Ectodermal cell (in vitro differentiated cells): ENCODE results near the gene ADRA2A. TPM values are rescaled to one million over a fixed set of nuclear protein-coding genes. Genes with fewer than 3 reads are reported as not detected.

Experiments used
- H3K27ac ChIP-seq: 2 replicates; pipeline ENCODE4 v1.7.0; 2013; ENCODE audit warnings: mild to moderate bottlenecking, low read depth, low read length; ENCODE audit not compliant: insufficient read depth, poor library complexity, severe bottlenecking
- H3K27me3 ChIP-seq: 2 replicates; pipeline ENCODE4 v1.7.0; 2013; ENCODE audit warnings: mild to moderate bottlenecking, low read length; ENCODE audit not compliant: insufficient read depth, control insufficient read depth, poor library complexity, severe bottlenecking
- H3K36me3 ChIP-seq: one replicate; pipeline ENCODE4 v1.7.0; 2013; ENCODE audit warnings: low read length; ENCODE audit not compliant: control insufficient read depth, insufficient read depth
- H3K4me1 ChIP-seq: one replicate; pipeline ENCODE4 v1.7.0; 2013; ENCODE audit warnings: low read length; ENCODE audit not compliant: control insufficient read depth, insufficient read depth
- H3K4me3 ChIP-seq: 2 replicates; pipeline ENCODE4 v1.7.0; 2013; ENCODE audit warnings: low read depth, low read length, control low read depth; ENCODE audit not compliant: insufficient read depth
- H3K9me3 ChIP-seq: 2 replicates; pipeline ENCODE4 v1.7.0; 2013; ENCODE audit warnings: mild to moderate bottlenecking, low read length, moderate library complexity; ENCODE audit not compliant: control insufficient read depth
- WGBS, 2 experiments: methylation state at CpG; one replicate each; pipeline ENCODE4 v1.1.7; 2013; ENCODE audit warnings: missing lambda C conversion rate in 2 of 2; 5-methylcytosine and 5-hydroxymethylcytosine counted together
- polyA plus RNA-seq, 4 experiments: library from polyadenylated mRNA; stranded (reverse); fragments of 50-300 nt; gene quantifications; one replicate each; pipeline ENCODE4 v1.2.3, GENCODE V29; 2013

ADRA2A gene
- polyA plus RNA-seq (2013, experiment 1 of 4), result 7.4 TPM
- 5.5 TPM for polyA plus RNA-seq (2013, experiment 2 of 4)
- 2.7 TPM for polyA plus RNA-seq (2013, experiment 3 of 4)
- polyA plus RNA-seq (2013, experiment 4 of 4), result 3.3 TPM

DNA sequence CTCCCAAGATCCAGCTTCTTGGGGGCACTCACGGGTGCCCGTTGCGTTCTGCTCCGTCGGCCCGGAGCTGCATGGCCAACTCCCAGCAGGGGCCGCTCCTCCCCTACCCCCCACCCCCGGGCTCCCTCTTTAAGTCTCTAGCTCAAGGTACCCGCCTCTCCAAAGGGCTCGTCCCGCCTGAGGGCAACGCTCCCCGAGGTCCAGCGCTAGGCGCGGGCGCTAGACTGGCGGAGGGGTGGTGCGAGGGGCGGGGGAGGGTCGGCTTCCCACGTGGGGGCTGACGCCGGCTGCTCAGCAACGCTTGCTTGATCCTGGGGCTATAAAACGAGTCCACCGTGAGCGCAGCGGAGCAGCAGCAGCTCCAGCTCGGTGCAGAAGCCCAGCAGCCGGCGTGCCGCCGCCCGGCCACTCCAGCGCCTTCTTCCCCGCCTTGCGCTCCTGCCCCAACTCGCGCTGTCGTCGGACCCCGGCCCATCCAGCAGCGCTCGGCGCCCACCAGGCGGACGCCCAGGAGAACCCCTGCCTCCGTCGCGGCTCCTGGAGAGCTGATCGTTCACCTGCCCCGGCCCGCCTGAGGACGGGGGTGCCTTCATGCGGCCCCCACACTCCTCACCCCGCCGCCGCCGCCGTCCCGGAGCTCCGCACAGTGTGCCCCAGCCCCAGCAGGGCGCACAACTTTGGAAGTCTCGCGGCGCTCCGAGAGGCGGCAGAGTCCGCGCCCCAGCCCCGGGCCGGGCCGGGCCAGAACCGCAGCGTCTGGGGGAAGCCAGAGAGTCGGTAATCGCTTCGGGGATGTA, at the start of gene ADRA2A:
Gene ADRA2A, plus strand, starts transcription at position 348 of the 797 bp plus-strand sequence. CDS start 968 bp downstream, outside the sequence.
- WGBS, 2 experiments, result 1% methylated on average over 79 of the region's 79 CpGs
- no peak within 1 kb of the TSS for H3K27ac ChIP-seq
- no peaks in the 10 kb centered on the region for H3K9me3 ChIP-seq
- peaks cover 61% of the 10 kb centered on the region for H3K27me3 ChIP-seq
- peaks cover 6% of the 10 kb centered on the region for H3K4me1 ChIP-seq
- H3K4me3 ChIP-seq, result peak within 1 kb of the TSS; percentile 48
- H3K36me3 ChIP-seq, result no peaks in the 10 kb centered on the region

DNA sequence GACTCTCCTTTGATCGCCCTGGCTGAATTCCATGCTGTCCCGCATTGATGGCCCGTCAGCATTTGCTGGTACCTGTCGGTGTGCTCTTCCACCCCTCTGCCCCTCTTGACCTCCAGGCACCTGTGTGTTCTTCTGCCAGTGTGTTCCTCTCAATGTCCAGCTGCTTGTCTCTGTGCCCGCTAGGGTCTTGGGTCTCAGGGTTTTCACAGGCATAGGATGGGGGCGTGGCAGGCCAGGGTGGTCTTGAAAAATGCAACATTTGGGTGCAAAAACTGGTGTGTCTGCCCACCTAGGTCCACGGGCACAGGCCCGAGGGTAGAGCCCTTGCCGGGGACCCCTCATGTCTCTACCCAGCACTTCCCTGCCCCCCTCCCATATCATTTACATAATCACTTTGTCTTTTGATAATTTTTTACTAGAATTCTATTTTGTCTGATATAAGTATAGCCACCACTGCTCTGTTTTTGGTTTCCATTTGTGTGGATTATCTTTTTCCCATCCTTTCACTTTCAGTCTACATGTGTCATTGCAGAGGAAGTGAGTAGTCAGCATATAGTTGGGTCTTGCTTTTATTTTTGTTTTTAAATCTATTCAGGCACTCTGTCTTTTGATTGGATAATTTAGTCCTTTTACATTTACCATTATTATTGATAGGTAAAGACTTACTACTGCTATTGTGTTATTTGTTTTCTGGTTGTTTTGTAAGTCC, 46.6 kb upstream of the ADRA2A start:
- no peaks in the 10 kb centered on the region for H3K9me3 ChIP-seq
- WGBS, 2 experiments, result 94 to 96% methylated on average over 9 of the region's 9 CpGs
- no peak overlapping the region for H3K27ac ChIP-seq
- H3K4me1 ChIP-seq, result no peaks in the 10 kb centered on the region
- no peak overlapping the region for H3K4me3 ChIP-seq
- H3K36me3 ChIP-seq, result no peaks in the 10 kb centered on the region
- no peaks in the 10 kb centered on the region for H3K27me3 ChIP-seq

DNA sequence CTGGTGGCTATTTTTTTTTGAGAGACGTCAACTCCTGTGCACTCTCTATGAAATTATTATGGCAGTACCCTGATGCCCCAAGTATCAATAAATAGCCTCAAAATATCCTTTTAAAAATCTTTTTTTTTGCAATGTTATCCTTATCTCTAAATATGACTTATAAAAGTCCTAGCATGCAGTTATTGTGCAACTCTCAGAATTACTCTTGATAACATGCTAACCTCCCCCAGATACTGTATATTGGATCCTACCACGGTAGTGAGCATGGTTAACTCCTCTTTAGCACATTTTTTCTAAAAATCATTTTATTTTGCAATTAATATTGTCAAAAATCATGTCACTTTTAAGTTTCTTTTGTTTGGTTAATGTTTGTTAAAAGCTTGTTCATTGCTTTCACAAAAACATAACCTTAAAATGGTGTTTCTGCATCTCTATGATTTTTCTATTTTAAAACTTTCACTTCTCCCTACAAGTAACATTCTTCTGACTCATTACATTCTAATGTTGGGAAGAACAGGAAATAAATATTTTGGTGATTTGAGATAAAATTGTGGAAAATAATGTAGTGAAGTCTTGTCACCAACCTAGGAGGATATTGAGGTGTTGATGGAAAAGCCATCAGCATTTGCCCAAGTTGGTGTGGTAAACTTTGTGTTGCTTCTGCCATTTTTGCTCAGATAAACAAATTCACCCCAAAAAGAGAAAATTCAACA, 42.1 kb upstream of the ADRA2A start:
- H3K4me1 ChIP-seq, result no peaks in the 10 kb centered on the region
- no peaks in the 10 kb centered on the region for H3K36me3 ChIP-seq
- H3K4me3 ChIP-seq, result no peak overlapping the region
- 99 to 100% methylated on average over 2 of the region's 2 CpGs for WGBS, 2 experiments
- H3K27me3 ChIP-seq, result no peaks in the 10 kb centered on the region
- H3K9me3 ChIP-seq, result no peaks in the 10 kb centered on the region
- no peak overlapping the region for H3K27ac ChIP-seq

DNA sequence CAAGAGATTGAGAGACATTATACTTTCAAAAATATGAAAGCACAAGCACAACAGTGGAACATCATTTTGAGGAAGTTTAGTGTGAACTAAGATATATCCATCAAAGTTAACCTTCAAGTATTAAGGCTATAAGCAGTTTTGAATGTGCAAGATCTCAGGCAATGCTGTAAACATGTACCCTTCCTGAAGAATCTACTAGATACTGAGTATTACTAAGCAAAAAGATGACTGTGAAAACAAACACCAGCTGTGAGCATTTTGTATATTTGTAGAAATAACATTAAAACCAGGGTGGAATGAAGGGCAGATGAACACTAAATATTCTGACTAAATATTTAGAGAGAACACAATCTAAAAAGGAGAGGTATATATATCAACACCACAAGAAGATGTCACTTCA, 41.3 kb upstream of the ADRA2A start:
- Histone ChIP-seq H3K4me3 (no peak overlapping the region), H3K9me3 (no peaks in the 10 kb centered on the region), H3K36me3 (no peaks in the 10 kb centered on the region), H3K27me3 (no peaks in the 10 kb centered on the region), H3K4me1 (no peaks in the 10 kb centered on the region), H3K27ac (no peak overlapping the region)

DNA sequence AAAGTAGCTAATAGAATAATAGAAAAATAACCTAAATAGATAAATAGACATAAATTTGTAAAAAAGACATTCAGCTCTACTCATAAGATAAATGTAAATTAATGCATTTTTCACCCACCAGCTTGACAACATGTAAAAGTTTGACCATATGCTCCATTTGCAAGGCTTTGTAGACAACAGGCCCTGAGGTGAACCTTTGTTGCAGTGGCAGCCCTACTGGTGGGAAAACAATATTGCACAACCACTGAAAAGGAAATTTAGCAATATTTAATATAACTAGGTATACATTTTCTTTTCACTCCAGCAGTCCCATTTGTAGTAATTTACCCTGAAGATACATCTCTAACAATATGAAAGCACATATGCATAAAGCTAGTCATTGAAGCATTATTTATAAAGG, 39.0 kb upstream of the ADRA2A start:
- H3K9me3 ChIP-seq, result peaks cover 5% of the 10 kb centered on the region

DNA sequence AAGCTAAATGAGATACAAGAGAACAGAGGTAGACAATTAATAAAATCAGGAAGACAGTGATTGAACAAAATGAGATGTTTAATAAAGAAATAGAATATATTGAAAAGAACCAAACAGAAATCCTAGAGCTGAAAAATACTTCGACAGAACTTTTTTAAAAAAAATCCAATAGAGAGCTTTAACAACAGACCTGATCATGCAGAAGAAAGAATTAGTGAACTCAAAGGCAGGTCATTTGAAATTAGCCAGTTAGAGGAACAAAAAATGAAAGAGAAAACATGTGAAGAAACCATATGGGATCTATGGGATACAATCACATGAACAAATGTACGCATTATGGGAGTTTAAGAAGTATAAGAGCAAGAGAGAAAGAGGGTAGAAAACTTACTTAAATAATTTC, 37.3 kb upstream of the ADRA2A start:
- 80 to 92% methylated on average over 1 to 2 of the region's 2 CpGs for WGBS, 2 experiments
- no peaks in the 10 kb centered on the region for H3K36me3 ChIP-seq
- H3K4me1 ChIP-seq, result no peaks in the 10 kb centered on the region
- H3K27ac ChIP-seq, result no peak overlapping the region
- no peak overlapping the region for H3K4me3 ChIP-seq
- H3K27me3 ChIP-seq, result no peaks in the 10 kb centered on the region
- H3K9me3 ChIP-seq, result peaks cover 8% of the 10 kb centered on the region

More for the DNA sequence above, 39.0 kb upstream of the ADRA2A start:
- no peak overlapping the region for H3K27ac ChIP-seq
- H3K4me3 ChIP-seq, result no peak overlapping the region
- H3K27me3 ChIP-seq, result no peaks in the 10 kb centered on the region
- no peaks in the 10 kb centered on the region for H3K4me1 ChIP-seq
- H3K36me3 ChIP-seq, result no peaks in the 10 kb centered on the region

DNA sequence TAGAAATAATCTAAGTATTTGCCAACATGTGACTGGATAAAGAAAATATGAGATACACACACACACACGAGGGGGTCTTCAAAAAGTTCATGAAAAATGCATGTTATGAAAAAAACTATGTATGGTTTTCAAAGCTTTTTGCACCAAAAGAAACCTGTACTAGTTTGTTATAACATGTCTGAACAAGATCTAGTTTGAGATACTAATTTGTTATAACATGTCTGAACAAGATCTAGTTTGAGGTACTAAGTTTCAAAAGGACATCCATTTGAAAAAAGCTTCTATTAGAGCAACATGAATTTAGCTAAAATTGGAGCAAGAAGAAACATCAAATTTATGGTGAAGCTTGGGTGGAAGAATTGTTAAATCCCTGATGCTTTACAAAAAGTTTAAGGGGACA, 19.8 kb upstream of the ADRA2A start:
- H3K4me1 ChIP-seq, result no peaks in the 10 kb centered on the region
- H3K27me3 ChIP-seq, result no peaks in the 10 kb centered on the region
- WGBS, 2 experiments, result 88% methylated on average over 1 of the region's 1 CpG; no CpG with 5 or more reads in 1 of the 2 experiments
- no peak overlapping the region for H3K27ac ChIP-seq
- peaks cover 3% of the 10 kb centered on the region for H3K9me3 ChIP-seq
- H3K36me3 ChIP-seq, result no peaks in the 10 kb centered on the region
- no peak overlapping the region for H3K4me3 ChIP-seq

DNA sequence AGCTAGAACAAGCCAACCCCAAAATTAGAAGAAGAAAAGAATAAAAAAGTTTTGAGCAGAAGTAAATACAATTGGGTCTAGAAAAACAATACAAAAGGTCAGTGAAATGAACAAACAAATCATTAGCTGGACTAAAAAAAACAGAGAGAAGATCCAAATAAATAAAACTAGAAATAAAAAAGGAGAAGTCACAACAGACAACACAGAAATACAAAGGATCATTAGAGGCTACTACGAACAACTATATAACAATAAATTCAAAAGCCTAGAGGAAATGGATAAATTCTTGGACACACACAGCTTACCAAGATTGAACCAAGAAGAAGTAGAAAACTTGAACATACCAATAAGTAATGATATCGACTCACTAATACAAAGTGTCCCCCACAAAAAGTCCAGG, 13.4 kb upstream of the ADRA2A start:
- no peaks in the 10 kb centered on the region for H3K9me3 ChIP-seq
- no peak overlapping the region for H3K4me3 ChIP-seq
- H3K4me1 ChIP-seq, result no peaks in the 10 kb centered on the region
- H3K27ac ChIP-seq, result no peak overlapping the region
- no peaks in the 10 kb centered on the region for H3K27me3 ChIP-seq
- WGBS, 2 experiments, result 90 to 93% methylated on average over 2 of the region's 2 CpGs
- no peaks in the 10 kb centered on the region for H3K36me3 ChIP-seq

DNA sequence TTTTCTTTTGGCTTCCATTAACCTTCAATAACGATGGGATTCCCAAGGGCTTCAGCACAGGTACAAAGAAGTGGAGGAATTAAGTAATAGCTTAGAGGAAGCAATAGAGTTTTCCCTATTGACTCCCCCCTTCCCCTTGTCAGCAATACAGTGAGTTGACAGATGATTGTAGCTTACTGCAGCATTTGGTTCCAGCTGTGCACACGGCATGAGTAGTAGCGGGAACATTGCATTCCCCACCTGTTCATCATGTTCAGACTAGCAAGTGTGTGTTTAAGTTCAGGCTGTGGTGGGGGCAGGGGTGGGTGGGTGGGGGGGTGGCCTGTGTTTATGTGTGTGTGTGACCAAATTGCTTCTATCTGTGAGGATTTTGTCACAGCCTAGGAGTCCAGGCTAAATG, 4.6 kb upstream of the ADRA2A start:
- no peaks in the 10 kb centered on the region for H3K9me3 ChIP-seq
- 68 to 75% methylated on average over 1 to 3 of the region's 3 CpGs for WGBS, 2 experiments
- no peak overlapping the region for H3K27ac ChIP-seq
- H3K36me3 ChIP-seq, result no peaks in the 10 kb centered on the region
- H3K27me3 ChIP-seq, result peaks cover 28% of the 10 kb centered on the region
- H3K4me3 ChIP-seq, result no peak overlapping the region
- H3K4me1 ChIP-seq, result peaks cover 2% of the 10 kb centered on the region
